Stomach (tissue), 4 donors: Measurements from ENCODE around the gene USP26.

ENCODE experiments used
- POLR2A ChIP-seq, 4 donors: fragments of 450-650 bp; IDR thresholded peaks; one replicate each; pipeline ENCODE4 v1.6.1; 2016; ENCODE audit warnings: antibody characterized with exemption in 4 of 4, control low read depth in 2 of 4, mild to moderate bottlenecking in 1 of 4, moderate library complexity in 1 of 4
- POLR2AphosphoS5 ChIP-seq, 3 donors: sonication (generic); formaldehyde crosslinking; IDR thresholded peaks; one replicate each; pipeline ENCODE4 v1.6.1; 2016; ENCODE audit warnings: antibody characterized with exemption in 3 of 3
- TF ChIP-seq, protein P1 (sequence below), 7 experiments: fragments of 450-650 bp in 4 of 7; fragments of 200-600 bp in 3 of 7; sonication (generic) in 3 of 7; IDR thresholded peaks; one replicate each; pipeline ENCODE4 v1.5.1; 2016 to 2019; ENCODE audit warnings: antibody characterized with exemption in 7 of 7, control low read depth in 2 of 7, mild to moderate bottlenecking in 1 of 7

DNA sequence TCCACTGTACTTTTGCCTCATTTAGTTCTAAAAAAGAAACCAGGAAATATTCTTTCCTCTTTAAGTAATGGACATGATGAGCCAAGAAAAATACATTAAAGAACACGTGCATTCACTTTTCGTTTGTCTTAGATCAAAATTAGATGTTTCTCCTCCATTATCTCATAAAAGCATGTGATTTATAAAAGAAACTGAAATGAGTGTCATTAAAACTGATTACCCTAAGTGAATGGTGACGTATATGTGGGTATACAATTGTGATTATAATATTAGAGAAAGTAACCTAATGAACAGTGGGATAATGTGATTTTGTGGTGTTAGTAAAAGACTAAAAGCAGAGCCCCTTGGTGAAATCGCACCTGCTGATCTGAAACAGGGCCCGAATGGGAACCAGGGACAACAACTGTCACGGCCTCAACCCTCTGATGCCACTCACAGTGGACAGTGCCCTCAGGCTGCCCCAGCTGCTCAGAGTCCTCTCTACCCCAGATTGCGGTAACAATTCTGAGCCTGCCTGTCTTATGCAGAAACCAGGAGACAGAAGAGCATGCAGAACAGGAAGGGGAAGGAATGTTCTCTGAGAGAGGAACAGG, 112.8 kb downstream of the USP26 start:
- TF ChIP-seq, protein P1, sequence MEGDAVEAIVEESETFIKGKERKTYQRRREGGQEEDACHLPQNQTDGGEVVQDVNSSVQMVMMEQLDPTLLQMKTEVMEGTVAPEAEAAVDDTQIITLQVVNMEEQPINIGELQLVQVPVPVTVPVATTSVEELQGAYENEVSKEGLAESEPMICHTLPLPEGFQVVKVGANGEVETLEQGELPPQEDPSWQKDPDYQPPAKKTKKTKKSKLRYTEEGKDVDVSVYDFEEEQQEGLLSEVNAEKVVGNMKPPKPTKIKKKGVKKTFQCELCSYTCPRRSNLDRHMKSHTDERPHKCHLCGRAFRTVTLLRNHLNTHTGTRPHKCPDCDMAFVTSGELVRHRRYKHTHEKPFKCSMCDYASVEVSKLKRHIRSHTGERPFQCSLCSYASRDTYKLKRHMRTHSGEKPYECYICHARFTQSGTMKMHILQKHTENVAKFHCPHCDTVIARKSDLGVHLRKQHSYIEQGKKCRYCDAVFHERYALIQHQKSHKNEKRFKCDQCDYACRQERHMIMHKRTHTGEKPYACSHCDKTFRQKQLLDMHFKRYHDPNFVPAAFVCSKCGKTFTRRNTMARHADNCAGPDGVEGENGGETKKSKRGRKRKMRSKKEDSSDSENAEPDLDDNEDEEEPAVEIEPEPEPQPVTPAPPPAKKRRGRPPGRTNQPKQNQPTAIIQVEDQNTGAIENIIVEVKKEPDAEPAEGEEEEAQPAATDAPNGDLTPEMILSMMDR (IDR thresholded peaks at IDR 0.05), result no peak
- TF ChIP-seq POLR2A (IDR thresholded peaks at IDR 0.05) (no peak), POLR2AphosphoS5 (IDR thresholded peaks at IDR 0.05) (no peak)
